ENCODE data around the gene LYSMD4. TPM values are rescaled to one million over a fixed set of nuclear protein-coding genes. Genes with fewer than 3 reads are reported as not detected.

Gene LYSMD4
- polyA plus RNA-seq, 2 donors, result 8.7 to 11.0 TPM

DNA sequence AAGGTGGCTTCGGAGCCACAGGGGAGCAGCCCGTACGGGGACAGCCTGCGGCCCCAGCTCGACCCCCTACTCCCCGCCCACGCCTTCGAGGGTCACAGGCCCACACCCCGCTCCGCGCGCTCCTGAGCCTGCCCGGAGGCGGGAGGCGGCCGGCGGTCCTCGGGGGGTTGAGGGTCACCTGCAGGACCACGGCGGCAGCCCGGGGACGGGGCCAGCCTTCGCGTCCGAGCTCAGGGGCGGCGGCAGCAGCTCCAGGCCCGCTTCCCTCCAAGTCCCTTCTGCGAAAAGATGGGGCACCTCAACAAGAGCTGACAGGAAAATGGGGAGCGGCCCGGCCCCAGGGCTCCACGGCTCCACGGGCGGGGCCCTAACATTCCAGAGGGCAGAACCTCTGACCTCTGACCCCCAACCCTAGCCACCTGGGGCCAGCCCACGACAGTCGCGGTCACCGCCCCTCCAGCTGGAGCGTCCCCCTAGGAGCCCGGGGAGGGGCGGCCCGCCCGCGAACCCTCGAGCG is 428 bp downstream of the LYSMD4 start:
- 1% methylated on average over 34 to 46 of the region's 46 CpGs for WGBS, 2 donors
- peak overlapping the region; percentile 88 to 89 for H3K27ac ChIP-seq (ENCODE audit: low read depth in 2 of 2, low read length in 1 of 2)

DNA sequence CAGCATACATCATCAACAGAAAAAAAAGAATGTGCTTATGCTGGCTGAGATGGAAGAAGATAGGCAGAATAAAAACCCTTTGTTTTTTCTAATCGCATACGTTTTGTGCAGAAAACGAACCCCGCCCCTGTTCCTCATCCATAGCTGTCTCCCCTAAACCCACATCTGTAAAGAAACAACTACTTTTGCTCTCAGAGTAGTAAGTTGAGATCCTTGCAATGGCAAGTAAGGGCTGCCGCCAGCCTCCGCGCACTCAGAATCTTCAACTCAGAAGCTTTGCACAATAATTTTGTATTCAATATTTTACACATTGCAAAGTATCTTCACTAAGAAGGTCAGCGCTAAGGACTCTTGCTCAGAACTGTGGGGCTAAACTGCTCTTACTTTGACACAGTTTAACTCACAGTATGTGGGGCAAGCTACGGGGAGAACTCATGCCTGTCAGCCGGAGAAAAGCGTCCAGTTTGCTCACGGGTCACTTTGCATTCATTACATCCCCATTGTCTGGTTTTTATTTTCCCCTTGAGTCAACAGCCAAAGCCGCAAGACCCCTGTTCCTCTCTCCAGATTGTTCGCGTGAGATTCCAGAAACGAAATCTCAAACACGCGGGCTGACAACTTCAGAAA is 1.0 kb downstream of the LYSMD4 start:
- Histone ChIP-seq H3K36me3 (ENCODE audit: control insufficient read depth in 2 of 2, insufficient read depth in 2 of 2, low read length in 1 of 2) (peaks cover 0 to 17% of the 10 kb centered on the region in 2 donors), H3K27me3 (ENCODE audit: control insufficient read depth in 1 of 2, insufficient read depth in 2 of 2, low read length in 2 of 2) (no peaks in the 10 kb centered on the region), H3K4me3 (ENCODE audit: low read depth in 1 of 2, low read length in 2 of 2) (peak overlapping the region; percentile 89 to 92), H3K27ac (ENCODE audit: low read depth in 2 of 2, low read length in 1 of 2) (peak overlapping the region; percentile 88 to 89), H3K9me3 (ENCODE audit: control insufficient read depth in 2 of 2, insufficient read depth in 1 of 2, low read depth in 1 of 2, low read length in 1 of 2) (no peaks in the 10 kb centered on the region), H3K4me1 (ENCODE audit: control insufficient read depth in 2 of 2, insufficient read depth in 2 of 2, low read length in 1 of 2) (peaks cover 0 to 3% of the 10 kb centered on the region in 2 donors)
- WGBS, 2 donors, result 19 to 20% methylated on average over 18 of the region's 18 CpGs

More for the DNA sequence above, 428 bp downstream of the LYSMD4 start:
- peaks cover 0 to 15% of the 10 kb centered on the region in 2 donors for H3K36me3 ChIP-seq (ENCODE audit: control insufficient read depth in 2 of 2, insufficient read depth in 2 of 2, low read length in 1 of 2)
- H3K9me3 ChIP-seq (ENCODE audit: control insufficient read depth in 2 of 2, insufficient read depth in 1 of 2, low read depth in 1 of 2, low read length in 1 of 2), result no peaks in the 10 kb centered on the region
- no peaks in the 10 kb centered on the region for H3K27me3 ChIP-seq (ENCODE audit: control insufficient read depth in 1 of 2, insufficient read depth in 2 of 2, low read length in 2 of 2)
- peaks cover 0 to 3% of the 10 kb centered on the region in 2 donors for H3K4me1 ChIP-seq (ENCODE audit: control insufficient read depth in 2 of 2, insufficient read depth in 2 of 2, low read length in 1 of 2)
- peak overlapping the region; percentile 89 to 92 for H3K4me3 ChIP-seq (ENCODE audit: low read depth in 1 of 2, low read length in 2 of 2)

DNA sequence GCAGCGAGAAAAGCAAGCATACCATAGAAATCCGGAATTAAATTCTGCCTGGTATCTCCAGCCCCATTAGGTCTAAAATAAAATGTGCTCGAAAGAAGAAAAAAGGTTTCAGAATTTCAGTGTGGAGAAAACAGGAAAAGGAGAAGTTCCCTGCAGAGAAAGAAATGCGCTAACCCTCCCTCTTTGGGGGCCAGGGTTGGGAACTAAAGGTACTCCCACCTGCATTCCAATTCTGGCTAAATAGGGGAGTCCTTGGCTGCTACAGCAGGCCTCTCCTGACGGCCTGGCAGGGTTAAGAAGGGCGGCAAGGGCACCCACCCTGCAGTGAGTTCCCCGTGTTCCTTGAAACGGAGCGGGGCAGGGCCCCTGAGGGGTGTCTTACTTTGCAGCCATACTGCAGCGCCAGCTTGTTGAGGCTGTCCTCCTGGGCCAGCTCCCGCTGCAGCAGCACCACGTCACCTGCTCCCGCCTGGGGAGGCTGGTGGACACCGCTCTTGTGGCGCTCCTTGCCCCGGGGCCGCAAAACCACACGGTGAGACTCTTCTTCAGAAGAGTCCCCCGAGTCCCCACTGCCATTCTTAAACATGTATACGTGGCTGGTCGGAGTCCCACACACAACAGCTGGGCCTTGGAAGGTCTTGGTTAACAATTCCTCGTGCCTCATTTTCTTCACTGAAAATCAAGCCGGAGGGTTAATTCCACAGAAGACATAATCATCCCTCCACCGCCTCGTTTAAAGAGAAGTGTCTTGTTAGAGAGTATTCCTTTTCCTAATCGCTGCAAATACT is 1.7 kb downstream of the LYSMD4 start:
- H3K4me3 ChIP-seq (ENCODE audit: low read depth in 1 of 2, low read length in 2 of 2), result peak overlapping the region in 1 of 2 donors; percentile 92
- peaks cover 0 to 3% of the 10 kb centered on the region in 2 donors for H3K4me1 ChIP-seq (ENCODE audit: control insufficient read depth in 2 of 2, insufficient read depth in 2 of 2, low read length in 1 of 2)
- no peaks in the 10 kb centered on the region for H3K9me3 ChIP-seq (ENCODE audit: control insufficient read depth in 2 of 2, insufficient read depth in 1 of 2, low read depth in 1 of 2, low read length in 1 of 2)
- WGBS, 2 donors, result 70 to 78% methylated on average over 26 of the region's 26 CpGs
- H3K36me3 ChIP-seq (ENCODE audit: control insufficient read depth in 2 of 2, insufficient read depth in 2 of 2, low read length in 1 of 2), result peaks cover 0 to 19% of the 10 kb centered on the region in 2 donors
- peak overlapping the region in 1 of 2 donors; percentile 33 for H3K27ac ChIP-seq (ENCODE audit: low read depth in 2 of 2, low read length in 1 of 2)
- H3K27me3 ChIP-seq (ENCODE audit: control insufficient read depth in 1 of 2, insufficient read depth in 2 of 2, low read length in 2 of 2), result no peaks in the 10 kb centered on the region

DNA sequence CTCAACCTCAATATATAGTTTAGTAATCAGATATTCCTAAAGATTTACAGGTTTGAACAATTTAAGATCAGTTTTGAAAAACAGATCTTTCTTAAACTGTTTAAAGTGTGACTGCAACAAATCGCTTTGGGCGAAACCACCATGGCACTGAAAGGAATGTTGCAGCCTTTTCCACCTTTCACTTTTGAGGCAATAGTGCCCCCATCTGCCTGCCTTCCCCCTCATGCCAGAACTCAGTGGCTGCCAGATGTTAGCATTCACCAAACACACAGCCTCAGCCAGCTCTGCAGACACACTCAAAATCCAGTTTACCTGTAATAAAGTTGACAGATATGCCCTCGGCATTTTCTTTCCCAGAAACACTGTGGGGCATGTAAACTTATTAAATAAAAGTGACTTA is 3.3 kb downstream of the LYSMD4 start:
- Histone ChIP-seq H3K27me3 (ENCODE audit: control insufficient read depth in 1 of 2, insufficient read depth in 2 of 2, low read length in 2 of 2) (no peaks in the 10 kb centered on the region), H3K27ac (ENCODE audit: low read depth in 2 of 2, low read length in 1 of 2) (no peak overlapping the region), H3K36me3 (ENCODE audit: control insufficient read depth in 2 of 2, insufficient read depth in 2 of 2, low read length in 1 of 2) (peaks cover 0 to 19% of the 10 kb centered on the region in 2 donors), H3K4me3 (ENCODE audit: low read depth in 1 of 2, low read length in 2 of 2) (no peak overlapping the region), H3K4me1 (ENCODE audit: control insufficient read depth in 2 of 2, insufficient read depth in 2 of 2, low read length in 1 of 2) (peaks cover 3% of the 10 kb centered on the region in 2 donors), H3K9me3 (ENCODE audit: control insufficient read depth in 2 of 2, insufficient read depth in 1 of 2, low read depth in 1 of 2, low read length in 1 of 2) (no peaks in the 10 kb centered on the region)
- 42 to 51% methylated on average over 3 of the region's 3 CpGs for WGBS, 2 donors

DNA sequence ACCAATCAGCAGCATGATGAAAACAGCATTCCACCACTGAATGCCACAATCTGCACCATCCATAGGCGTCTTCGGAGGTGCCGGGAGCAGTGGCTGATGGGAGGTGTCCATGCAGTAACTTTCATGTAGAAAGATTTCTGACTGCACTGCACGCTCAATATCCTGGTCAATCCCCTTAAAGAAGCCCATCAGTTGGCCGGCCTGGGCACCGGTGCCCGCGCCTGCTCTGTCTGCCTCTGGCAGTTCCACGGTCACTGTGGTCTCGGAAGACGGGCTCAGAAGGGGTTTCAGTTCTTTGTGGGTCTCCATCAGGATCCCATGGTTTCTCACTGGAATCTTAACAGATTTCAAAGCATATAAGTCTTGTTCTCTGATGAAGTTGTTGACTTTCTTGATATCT is 3.9 kb downstream of the LYSMD4 start:
- H3K36me3 ChIP-seq (ENCODE audit: control insufficient read depth in 2 of 2, insufficient read depth in 2 of 2, low read length in 1 of 2), result peaks cover 0 to 19% of the 10 kb centered on the region in 2 donors
- 93 to 96% methylated on average over 11 of the region's 11 CpGs for whole genome bisulfite sequencing, 2 donors

DNA sequence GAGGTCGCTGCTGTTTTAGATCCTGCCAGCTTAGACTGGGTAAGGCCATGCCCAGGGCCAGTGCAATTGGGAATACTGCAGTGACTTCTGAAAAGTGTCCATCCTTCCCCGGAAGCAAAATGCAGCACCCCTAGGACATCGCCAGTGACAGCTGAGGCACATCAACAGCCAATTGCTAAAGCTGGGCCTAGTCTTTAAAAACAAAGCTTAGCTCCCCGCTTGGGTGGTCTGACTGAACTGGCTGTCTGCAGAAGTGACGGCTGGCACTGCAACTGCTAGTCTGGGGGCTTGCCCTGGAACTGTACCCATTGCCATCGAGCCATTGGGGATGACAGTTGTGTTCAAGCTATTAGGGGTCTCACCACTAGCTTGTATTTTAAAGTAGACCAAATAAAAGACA is 4.3 kb downstream of the LYSMD4 start:
- no peak overlapping the region for H3K27ac ChIP-seq (ENCODE audit: low read depth in 2 of 2, low read length in 1 of 2)
- WGBS, 2 donors, result 90 to 91% methylated on average over 6 of the region's 6 CpGs

More for the DNA sequence above, 3.9 kb downstream of the LYSMD4 start:
- Histone ChIP-seq H3K27ac (ENCODE audit: low read depth in 2 of 2, low read length in 1 of 2) (no peak overlapping the region), H3K9me3 (ENCODE audit: control insufficient read depth in 2 of 2, insufficient read depth in 1 of 2, low read depth in 1 of 2, low read length in 1 of 2) (no peaks in the 10 kb centered on the region), H3K4me3 (ENCODE audit: low read depth in 1 of 2, low read length in 2 of 2) (no peak overlapping the region), H3K4me1 (ENCODE audit: control insufficient read depth in 2 of 2, insufficient read depth in 2 of 2, low read length in 1 of 2) (peaks cover 3% of the 10 kb centered on the region in 2 donors), H3K27me3 (ENCODE audit: control insufficient read depth in 1 of 2, insufficient read depth in 2 of 2, low read length in 2 of 2) (no peaks in the 10 kb centered on the region)

DNA sequence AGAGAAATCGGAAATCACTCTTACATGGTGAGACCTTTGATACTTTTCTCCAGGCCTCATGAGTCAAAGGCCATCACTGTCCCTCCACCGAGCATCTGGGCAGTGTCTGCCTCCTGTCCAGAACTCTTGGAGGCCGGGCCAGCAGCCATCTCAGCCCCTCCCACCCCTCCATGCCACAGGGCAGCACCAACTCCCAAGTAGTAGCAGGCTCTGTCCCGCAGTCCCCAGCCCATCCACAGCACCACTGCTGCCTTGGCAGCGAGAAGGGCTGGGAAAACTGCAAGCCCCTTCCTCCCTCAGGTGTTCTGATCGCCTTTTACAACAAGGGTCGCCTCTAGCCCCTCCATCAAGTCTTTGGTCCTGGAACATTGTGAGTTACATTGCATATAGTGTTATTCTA is 5.5 kb downstream of the LYSMD4 start:
- 73 to 79% methylated on average over 7 of the region's 7 CpGs for WGBS, 2 donors

More for the DNA sequence above, 4.3 kb downstream of the LYSMD4 start:
- Histone ChIP-seq H3K36me3 (ENCODE audit: control insufficient read depth in 2 of 2, insufficient read depth in 2 of 2, low read length in 1 of 2) (peaks cover 0 to 19% of the 10 kb centered on the region in 2 donors), H3K9me3 (ENCODE audit: control insufficient read depth in 2 of 2, insufficient read depth in 1 of 2, low read depth in 1 of 2, low read length in 1 of 2) (no peaks in the 10 kb centered on the region), H3K4me1 (ENCODE audit: control insufficient read depth in 2 of 2, insufficient read depth in 2 of 2, low read length in 1 of 2) (peaks cover 3% of the 10 kb centered on the region in 2 donors), H3K27me3 (ENCODE audit: control insufficient read depth in 1 of 2, insufficient read depth in 2 of 2, low read length in 2 of 2) (no peaks in the 10 kb centered on the region), H3K4me3 (ENCODE audit: low read depth in 1 of 2, low read length in 2 of 2) (no peak overlapping the region)

DNA sequence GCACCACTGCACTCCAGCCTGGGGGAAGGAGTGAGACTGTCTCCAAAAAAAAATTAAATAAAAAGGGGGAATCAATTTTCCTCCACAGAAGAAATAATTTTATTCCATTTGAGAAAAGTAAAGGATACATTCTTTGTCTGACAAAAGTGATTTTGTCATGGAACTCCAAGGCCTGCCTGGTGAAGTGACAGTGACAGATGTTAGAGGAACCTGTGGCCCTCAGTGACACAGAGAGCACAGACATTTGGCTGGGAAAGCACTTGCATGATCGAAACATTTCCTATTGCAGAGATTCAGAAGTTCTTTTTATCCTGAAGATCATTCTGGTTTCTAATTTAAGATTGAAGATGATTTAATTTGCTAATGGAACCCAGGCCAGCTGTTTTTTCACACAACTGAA is 5.9 kb downstream of the LYSMD4 start:
- H3K4me1 ChIP-seq (ENCODE audit: control insufficient read depth in 2 of 2, insufficient read depth in 2 of 2, low read length in 1 of 2), result peaks cover 3% of the 10 kb centered on the region in 2 donors
- WGBS, 2 donors, result 72 to 73% methylated on average over 1 of the region's 1 CpG
- no peaks in the 10 kb centered on the region for H3K27me3 ChIP-seq (ENCODE audit: control insufficient read depth in 1 of 2, insufficient read depth in 2 of 2, low read length in 2 of 2)

More for the DNA sequence above, 5.5 kb downstream of the LYSMD4 start:
- no peak overlapping the region for H3K27ac ChIP-seq (ENCODE audit: low read depth in 2 of 2, low read length in 1 of 2)
- H3K27me3 ChIP-seq (ENCODE audit: control insufficient read depth in 1 of 2, insufficient read depth in 2 of 2, low read length in 2 of 2), result no peaks in the 10 kb centered on the region
- peaks cover 0 to 19% of the 10 kb centered on the region in 2 donors for H3K36me3 ChIP-seq (ENCODE audit: control insufficient read depth in 2 of 2, insufficient read depth in 2 of 2, low read length in 1 of 2)
- no peaks in the 10 kb centered on the region for H3K9me3 ChIP-seq (ENCODE audit: control insufficient read depth in 2 of 2, insufficient read depth in 1 of 2, low read depth in 1 of 2, low read length in 1 of 2)
- H3K4me3 ChIP-seq (ENCODE audit: low read depth in 1 of 2, low read length in 2 of 2), result no peak overlapping the region
- H3K4me1 ChIP-seq (ENCODE audit: control insufficient read depth in 2 of 2, insufficient read depth in 2 of 2, low read length in 1 of 2), result peaks cover 3% of the 10 kb centered on the region in 2 donors

DNA sequence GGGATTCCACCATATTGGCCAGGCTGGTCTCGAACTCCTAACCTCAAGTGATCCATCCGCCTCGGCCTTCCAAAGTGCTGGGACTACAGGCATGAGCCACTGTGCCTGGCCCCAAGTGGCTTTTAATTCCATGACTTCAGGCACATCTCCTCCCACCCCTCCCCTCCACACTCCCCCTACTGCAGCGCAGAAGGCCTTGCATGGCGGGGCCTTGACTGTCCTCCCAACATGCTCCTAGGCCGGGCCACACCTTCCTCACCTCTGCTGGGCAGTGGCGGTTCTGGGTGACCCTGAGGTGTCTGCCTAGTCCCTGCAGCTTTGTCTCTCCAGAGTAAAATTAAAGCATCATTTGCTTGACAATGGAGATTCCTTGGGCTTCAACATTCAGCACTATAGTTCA is 6.9 kb downstream of the LYSMD4 start:
- Histone ChIP-seq H3K27me3 (ENCODE audit: control insufficient read depth in 1 of 2, insufficient read depth in 2 of 2, low read length in 2 of 2) (no peaks in the 10 kb centered on the region), H3K4me3 (ENCODE audit: low read depth in 1 of 2, low read length in 2 of 2) (no peak overlapping the region), H3K27ac (ENCODE audit: low read depth in 2 of 2, low read length in 1 of 2) (no peak overlapping the region), H3K36me3 (ENCODE audit: control insufficient read depth in 2 of 2, insufficient read depth in 2 of 2, low read length in 1 of 2) (peaks cover 0 to 19% of the 10 kb centered on the region in 2 donors), H3K9me3 (ENCODE audit: control insufficient read depth in 2 of 2, insufficient read depth in 1 of 2, low read depth in 1 of 2, low read length in 1 of 2) (no peaks in the 10 kb centered on the region), H3K4me1 (ENCODE audit: control insufficient read depth in 2 of 2, insufficient read depth in 2 of 2, low read length in 1 of 2) (peaks cover 3 to 6% of the 10 kb centered on the region in 2 donors)
- WGBS, 2 donors, result 82 to 90% methylated on average over 7 of the region's 7 CpGs

More for the DNA sequence above, 5.9 kb downstream of the LYSMD4 start:
- no peaks in the 10 kb centered on the region for H3K9me3 ChIP-seq (ENCODE audit: control insufficient read depth in 2 of 2, insufficient read depth in 1 of 2, low read depth in 1 of 2, low read length in 1 of 2)
- no peak overlapping the region for H3K4me3 ChIP-seq (ENCODE audit: low read depth in 1 of 2, low read length in 2 of 2)
- H3K27ac ChIP-seq (ENCODE audit: low read depth in 2 of 2, low read length in 1 of 2), result no peak overlapping the region
- peaks cover 0 to 19% of the 10 kb centered on the region in 2 donors for H3K36me3 ChIP-seq (ENCODE audit: control insufficient read depth in 2 of 2, insufficient read depth in 2 of 2, low read length in 1 of 2)

All from esophagus (tissue), 2 donors.